NK-92 (cell line): ENCODE measurements around the gene ZNF613.
"Not testable (repeated sequence)": the region's sequence is repeated elsewhere in the genome, so short reads cannot be mapped to it uniquely, and the experiment has no call there.

Experiments used
- DNase-seq: peaks from one replicate; lab custom pipeline; 2025; ENCODE audit not compliant: unreplicated experiment; lab: John Stamatoyannopoulos, UW

Gene ZNF613

DNA sequence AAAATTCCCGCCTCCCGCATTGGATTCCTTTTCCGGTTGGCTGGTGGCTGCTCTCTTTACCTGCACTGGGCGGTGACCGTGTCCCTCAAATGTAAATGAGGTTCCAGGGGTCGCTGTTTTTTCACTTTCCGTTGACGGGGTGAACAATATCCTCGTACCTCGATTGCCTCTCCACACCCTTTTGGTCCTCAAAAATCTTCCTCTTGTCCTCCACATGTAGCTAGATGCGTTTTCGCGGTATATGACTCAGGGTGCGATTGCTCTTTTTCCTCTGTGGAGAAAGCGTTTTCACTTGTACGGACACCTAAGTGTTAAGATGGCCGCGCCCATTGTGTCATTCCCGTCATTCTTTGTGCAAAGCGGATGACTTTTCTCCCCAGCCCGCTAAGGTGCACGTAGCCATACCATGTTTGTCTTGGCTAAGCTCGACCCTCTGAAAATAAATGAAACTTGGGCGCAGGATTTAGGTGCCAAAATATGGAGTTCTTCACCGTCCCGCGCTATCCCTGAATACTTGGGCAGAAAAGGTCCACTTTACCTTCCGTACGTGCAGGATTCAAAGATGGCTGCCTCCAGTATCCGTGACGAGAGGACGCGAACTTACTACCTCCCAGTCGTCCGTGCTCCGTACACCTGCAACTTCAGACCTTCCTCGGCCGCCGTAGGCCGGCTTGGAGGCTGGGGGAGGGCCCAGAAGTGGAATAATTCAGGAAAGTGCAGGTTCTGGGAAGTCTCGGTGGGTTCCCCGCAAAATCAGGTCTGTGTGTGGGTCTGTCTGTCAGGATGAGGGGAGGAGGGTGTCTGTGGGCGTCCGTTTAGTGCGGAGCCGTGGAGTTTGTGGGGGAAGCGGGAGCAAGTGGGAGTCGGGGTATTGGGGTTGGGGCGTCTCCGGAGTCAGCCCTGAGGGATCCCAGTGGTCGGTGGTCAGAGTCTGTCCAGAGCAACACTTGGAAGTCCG is at the start of gene ZNF613:
Gene ZNF613, plus strand, starts transcription at position 689 of the 958 bp plus-strand sequence. CDS start 8,749 bp downstream, outside the sequence.
- no peak for DNase-seq

DNA sequence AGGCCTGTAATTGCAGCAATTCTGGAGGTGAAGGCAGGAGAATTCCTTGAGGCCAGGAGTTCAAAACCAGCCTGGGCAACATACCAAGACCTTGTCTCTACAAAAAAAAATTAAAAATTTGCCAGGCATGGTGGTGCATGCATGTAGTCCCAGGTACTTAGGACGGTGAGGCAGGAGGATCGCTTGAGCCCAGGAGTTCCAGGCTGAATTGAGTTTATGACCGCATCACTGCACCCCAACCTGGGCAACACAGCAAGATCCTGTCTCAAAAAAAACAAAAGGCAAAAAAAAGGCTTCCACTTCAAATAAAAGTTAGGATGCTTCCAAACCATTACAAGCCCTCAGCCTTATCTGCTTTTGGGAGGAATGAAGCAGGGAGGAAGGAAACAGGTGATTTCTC is 44.8 kb upstream of the ZNF613 start:
- no peak for DNase-seq

DNA sequence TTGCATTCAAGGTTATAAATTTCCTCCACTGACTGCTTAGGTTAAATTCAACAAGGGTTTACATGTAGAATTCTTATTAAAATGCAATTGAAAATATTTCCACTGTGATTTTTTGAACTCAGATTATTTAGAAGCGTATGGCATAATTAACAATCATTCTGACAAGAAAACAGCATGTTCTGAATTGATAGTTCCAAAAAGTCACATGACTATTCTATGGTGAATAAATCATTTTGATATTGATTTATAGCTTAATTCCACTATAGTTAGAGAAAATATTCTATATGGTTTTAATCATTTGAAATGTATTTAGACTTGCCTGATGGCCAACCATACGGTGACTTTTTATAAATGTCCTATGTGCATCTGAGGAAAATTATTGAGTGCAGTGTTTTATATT is 42.6 kb upstream of the ZNF613 start:
- DNase-seq: no peak

DNA sequence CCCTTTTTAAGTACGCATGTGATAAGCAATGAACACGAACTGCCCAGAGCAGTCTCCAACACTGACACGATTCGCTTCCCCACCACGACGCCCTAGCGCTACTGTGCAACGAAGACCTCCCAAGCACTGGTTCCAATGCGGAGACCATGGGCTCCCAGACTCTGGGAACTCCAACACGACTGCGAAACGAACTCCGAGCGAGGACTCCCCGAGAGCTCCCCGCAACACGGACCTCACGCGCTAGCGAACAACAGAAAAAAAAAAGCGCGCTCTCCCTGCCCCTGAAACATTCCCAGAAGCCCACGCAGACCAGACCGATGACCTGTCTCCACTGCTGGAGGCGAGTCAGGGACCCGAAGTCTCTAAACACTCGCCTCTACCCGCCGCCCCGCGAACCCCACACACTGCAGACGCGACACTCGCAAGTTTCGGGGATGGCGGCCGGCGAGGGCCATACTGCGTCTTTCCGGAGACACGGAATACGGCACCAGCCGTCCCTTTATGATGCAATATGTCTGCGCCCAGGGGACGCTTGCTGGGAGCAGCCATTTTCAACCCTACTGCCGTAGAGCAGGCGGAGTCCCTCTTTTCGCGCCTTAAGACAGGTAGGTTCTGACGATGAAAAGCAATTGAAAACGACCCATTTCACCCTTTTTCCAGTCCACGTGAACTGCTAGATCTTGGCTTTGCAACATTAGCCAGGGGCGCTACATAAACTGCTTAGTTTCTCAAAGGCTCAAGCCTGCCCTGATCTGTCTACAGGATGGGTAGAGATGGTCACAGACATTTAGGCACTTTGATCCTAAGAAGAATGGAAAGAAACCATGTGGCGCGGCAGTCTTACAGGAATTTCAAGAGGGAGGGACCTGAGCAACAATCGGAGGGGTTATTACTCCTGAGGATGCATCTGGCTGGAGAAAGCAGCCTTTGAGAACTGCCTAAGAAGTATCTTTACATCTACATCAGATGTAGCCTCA is 39.5 kb upstream of the ZNF613 start, which contains the start of gene ZNF577:
Gene ZNF577, minus strand, starts transcription at position 430 of the 977 bp plus-strand sequence. CDS start 7,569 bp downstream, outside the sequence.
- DNase-seq: no peak

DNA sequence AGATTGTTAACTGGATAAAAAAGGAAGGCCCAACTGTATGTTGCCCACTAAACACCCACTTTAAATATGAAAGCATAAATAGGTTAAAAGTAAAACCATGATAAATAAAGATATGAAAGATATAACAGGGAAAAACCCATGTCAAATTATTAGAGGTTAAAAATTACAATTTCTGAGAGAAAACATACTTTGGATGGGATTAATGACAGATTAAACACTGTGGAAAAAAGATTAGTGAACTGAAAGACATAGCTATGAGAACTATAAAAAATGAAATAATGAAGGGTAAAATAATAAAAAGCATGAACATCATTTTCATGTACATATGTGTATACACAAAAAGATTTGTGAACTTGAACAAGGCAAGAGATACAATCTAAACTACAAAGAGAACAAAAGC is 37.3 kb upstream of the ZNF613 start:
- no peak for DNase-seq

DNA sequence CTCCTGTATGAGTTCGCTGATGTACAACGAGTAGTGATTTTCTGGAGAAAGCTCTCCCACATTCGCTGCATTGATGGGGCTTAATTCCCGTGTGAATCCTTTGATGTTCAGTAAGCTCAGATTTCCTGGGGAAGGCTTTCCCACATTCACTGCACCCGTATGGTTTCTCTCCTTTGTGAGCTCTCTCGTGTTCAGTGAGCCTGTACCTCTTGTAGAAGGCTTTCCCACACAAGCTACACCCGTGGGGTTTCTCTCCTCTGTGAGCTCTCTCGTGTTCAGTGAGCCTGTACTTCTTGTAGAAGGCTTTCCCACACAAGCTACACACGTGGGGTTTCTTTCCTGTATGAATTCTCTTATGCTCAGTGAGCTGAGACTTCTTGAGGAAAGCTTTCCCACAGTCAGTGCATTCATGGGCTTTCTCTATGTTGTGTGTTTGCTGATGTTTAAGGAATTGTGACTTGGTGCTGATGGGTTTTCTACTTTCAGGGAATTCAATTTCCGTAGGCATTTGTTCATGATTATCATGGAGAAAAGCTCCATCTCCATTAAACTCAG is 36.0 kb upstream of the ZNF613 start:
- no peak for DNase-seq

DNA sequence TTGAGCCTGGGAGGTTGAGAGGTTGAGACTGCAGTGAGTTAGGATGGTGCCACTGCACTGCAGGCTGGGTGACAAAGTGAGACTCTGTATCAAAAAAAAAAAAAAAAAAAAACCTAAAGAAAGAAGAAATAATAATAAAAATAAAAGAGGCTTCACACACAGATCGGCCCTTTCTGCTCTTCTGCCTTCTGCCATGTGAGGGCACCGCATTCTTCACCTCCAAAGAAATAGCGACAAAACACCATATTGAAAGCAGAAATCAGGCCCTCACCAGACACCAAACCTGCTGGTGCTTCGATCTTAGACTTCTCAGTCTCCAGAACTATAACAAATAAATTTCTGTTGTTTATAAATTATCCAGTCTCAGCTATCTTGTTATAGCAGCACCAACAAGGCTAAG is 25.4 kb upstream of the ZNF613 start:
- no peak for DNase-seq

DNA sequence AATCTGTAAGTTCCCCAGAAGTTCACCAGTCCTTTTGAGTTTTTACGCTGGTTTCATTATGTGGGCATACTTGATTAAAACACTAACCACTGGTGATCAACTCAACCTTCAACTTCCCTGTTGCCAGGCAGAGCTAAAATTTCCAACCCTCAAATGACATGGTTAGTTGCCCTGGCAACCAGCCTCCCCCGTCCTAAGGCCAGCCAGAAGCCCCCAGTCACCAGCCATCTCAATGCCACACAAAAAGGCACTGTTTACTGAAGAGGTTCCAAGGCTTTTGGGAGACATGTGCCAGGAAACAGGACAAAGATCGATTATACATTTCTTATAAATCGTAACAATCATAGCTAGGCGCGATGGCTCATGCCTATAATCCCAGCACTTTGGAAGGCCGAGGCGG is 24.1 kb upstream of the ZNF613 start:
- no peak for DNase-seq

DNA sequence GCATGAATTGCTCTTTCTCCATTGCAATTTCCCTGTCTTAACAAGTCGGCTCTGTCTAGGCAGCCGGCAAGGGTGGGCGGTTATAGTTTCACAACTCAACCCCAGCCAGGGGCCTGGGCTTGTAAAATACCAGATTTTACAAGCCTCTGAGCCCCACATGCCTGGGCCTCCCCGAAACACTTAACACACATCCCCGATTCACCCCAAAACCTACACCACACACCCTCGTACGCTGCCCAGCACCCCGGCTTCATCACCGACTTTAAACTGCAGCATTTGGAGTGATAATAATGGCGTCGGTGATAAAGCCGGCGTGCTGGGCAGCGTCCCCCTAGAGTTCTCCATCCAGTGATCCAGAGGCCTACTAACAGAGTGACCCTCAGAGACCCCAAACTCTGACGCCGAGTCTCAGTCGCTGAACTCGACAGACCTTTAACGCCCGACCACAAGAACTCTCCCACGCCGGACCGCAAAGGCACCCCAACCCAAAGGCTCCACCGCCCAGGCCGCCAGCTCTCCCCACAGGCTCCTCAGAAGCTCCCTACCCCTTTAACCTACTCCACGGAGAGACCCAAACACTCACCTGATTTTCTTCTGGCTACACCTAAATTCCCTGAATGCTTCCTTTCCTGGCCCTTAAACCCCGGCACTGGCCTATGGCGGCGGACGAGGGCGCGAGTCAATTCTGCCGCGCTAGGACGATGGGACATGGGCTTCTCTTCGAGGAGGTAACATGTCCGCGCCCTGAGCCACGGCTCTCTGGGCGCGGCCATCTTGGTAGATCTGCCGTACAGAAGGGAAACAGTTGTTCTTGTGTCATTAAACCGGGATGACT is 22.7 kb upstream of the ZNF613 start, which contains the start of gene ZNF649:
Gene ZNF649, minus strand, starts transcription at position 687 of the 835 bp plus-strand sequence. CDS start 4,910 bp downstream, outside the sequence.
- no peak for DNase-seq

DNA sequence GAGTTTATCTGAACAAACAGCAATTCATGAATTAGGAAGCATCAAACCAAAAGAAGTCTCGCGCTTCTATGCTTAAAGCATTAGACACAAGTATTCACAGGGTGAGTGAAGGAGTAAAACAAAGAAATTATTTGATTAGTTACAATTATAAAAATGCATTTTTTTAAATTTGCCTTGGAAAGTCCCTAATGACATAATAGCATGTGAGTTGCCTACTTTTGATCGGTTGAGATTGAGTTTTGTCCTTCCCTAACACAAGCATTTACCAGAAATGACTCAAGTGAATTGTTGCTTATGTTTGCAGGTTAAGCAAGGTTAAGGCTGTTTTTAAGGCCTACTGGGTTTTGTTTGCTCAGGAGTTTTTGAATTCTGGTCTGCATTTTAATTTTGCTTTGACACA is 22.1 kb upstream of the ZNF613 start:
- no peak for DNase-seq

DNA sequence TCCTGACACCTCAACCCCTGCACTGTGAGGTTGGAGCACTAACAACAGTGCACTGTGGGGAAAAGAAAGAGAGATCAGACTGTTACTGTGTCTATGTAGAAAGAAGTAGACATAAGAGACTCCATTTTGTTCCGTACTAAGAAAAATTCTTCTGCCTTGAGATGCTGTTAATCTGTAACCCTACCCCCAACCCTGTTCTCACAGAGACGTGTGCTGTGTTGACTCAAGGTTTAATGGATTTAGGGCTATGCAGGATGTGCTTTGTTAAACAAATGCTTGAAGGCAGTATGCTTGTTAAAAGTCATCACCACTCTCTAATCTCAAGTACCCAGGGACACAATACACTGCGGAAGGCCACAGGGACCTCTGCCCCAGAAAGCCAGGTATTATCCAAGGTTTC is 21.6 kb upstream of the ZNF613 start:
- not testable (repeated sequence) for DNase-seq

DNA sequence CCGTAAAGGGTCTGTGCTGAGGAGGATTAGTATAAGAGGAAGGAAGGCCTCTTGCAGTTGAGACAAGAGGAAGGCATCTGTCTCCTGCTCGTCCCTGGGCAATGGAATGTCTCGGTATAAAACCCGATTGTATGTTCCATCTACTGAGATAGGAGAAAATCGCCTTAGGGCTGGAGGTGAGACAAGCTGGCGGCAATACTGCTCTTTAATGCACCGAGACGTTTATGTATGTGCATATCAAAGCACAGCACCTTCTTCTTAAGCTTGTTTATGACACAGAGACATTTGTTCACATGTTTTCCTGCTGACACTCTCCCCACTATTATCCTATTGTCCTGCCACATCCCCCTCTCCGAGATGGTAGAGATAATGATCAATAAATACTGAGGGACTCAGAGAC is 21.2 kb upstream of the ZNF613 start:
- not testable (repeated sequence) for DNase-seq

DNA sequence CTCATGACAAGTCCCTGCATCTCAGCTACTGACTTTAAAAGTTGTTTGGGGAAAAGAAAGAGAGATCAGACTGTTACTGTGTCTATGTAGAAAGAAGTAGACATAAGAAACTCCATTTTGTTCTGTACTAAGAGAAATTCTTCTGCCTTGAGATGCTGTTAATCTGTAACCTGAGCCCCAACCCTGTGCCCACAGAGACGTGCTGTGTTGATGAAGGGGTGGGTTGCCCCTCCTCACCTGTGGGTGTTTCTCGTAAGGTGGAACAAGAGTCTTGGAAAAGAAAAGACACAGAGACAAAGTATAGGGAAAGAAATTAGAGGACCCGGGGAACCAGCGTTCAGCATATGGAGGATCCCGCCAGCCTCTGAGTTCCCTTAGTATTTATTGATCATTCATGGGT is 19.3 kb upstream of the ZNF613 start:
- DNase-seq: not testable (repeated sequence)

DNA sequence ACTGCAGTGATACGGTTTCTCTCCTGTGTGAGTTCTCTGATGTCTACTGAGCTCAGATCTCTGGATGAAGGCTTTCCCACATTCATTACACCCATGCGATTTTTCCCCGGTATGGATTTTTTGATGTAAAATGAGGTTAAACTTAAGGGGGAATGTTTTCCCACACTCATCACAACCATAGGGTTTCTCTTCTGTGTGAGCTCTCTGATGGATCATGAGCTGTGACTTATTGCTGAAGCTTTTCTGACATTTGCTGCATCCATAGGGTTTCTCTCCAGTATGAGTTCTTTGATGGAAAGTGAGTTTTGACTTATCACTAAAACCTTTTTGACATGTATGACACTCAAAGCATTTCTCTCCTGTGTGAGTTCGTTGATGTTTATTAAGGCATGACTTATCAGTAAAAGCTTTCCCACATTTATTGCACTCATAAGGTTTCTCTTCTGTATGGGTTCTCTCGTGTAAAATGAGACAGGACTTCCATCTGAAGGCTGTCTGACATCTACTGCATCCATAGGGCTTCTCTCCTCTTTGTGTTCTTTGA is 11.9 kb upstream of the ZNF613 start:
- DNase-seq: no peak

DNA sequence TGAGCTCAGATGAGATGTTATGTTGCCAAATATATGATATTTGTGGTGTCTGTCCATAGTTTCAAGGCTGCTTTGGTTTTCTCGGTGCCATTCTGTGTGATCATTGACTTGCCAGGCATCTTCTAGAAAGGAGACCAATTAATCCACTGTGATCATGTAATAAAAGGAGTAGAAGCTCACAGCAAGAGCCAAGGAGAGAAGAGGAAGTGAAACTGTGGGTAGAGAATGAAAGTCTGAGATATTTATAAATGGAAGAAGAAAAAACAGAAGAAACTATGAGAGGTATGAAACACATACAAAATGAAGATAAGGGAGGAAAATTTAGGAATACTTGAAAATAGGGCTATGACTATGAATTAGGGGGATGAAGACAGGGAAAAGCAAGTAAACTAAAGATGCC is 11.1 kb upstream of the ZNF613 start:
- DNase-seq: no peak

DNA sequence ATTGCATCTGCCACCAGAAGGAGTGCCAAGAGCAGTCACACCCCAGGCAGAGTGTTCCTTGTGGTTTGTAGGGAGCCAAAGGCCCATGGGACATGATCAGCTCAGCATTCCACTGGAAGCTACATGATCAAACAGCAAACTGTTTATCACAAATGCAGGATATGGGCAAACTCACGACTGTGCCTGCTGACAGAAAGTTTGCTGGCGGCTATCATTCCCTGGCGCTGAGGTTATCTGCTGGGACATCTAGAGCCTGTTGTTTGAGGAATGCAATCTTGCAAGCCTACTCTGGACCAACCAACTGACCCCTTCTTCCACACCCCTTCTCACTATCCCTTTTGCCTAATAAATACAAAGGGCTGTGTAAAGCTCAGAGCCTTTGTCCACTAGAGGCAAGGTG is 7.7 kb upstream of the ZNF613 start:
- no peak for DNase-seq

DNA sequence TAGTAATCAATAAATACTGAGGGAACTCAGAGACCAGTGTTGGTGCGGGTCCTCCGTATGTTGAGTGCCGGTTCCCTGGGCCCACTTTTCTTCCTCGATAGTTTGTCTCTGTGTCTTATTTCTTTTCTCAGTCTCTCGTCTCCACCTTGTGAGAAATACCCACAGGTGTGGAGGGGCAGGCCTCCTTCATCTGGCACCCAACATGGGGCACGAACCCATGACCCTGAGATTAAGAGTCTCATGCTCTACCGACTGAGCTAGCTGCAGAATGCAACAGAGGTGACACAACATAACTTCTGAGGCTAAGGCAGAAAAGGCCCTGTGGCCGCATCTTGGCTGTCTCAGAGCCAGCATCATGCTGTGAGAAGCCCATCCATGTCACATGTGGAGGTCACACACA is 5.3 kb upstream of the ZNF613 start:
- DNase-seq: no peak

DNA sequence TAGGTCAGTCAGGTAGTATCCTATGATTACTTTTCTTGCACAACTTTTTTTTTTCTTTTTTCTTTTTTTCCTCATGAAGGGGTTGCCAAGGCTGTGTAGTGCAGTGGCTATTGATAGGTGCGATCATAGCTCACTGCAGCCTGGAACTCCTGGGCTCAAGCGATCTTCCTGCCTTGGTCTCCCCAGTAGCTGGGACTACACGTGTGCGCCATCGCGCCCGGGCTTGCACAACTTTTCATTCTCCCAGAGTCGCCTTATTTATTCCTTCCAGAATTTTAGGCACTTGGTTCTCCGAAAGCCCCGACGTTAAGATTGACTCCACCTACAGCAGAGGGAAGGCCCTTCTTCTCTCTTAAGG is 867 bp upstream of the ZNF613 start:
- no peak for DNase-seq

DNA sequence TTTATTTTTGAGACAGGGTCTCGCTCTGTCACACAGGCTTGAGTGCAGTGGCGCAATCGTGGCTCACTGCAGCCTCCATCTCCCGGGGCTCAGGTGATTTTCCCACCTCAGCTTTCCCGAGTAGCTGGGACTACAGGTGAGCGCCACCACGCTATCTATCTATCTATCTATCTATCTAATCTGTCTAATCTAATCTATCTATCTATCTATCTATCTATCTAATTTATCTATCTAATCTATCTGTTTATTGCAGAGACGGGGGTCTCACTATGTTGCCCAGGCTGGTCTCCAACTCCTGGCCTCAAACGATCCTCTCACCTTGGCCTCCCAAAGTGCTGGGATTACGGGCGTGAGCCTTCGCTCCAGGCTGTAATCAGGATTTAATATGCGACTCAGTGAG is 587 bp downstream of the ZNF613 start:
- DNase-seq: no peak

DNA sequence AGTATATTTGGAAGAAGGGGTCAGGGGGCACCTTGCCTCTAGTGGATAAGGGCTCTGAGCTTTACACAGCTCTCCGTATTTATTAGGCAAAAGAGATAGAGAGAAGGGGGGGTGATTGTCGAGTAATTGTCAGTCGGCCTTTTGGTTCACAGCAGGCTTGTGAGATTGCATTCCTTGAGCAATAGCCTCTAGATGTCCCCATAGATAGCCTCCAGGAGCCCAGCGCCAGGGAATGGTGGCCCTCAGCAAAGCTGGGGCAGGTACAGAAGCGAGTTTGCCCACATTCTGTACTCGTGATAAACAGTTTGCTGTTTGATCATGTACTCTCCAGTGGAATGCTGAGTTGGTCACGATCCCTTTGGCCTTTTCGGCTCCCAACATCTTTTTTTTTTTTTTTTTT is 4.6 kb downstream of the ZNF613 start:
- DNase-seq: no peak
